Iris pigment epithelial cell (primary cell): Measurements from ENCODE around the gene SLC22A2.
"Not testable (repeated sequence)": the region's sequence is repeated elsewhere in the genome, so short reads cannot be mapped to it uniquely, and the experiment has no call there.

ENCODE experiments used
- DNase-seq: peaks from one replicate; pipeline ENCODE4 v3.0.0-alpha.2; 2011; ENCODE audit warnings: low read depth

SLC22A2 gene

DNA sequence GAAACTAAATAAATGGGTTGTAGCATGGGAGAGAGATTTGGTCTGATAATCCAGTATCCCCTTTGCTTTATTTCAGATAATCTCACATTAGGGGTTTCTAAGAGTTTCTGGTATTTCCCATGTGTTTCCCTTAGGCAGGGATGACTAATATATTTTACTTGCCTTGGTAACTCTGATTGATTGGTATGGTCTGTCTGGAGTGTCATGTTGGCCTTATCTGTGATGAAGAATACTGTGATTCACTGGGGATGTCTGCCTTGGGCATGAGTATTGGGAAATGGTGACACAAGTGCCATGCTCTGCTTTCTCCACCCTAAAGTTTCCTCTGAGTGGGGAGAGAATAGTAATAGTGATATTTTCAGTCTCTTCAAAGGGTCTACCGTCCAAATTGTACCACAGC is 10.1 kb downstream of the SLC22A2 start:
- peak; percentile 14 for DNase-seq

DNA sequence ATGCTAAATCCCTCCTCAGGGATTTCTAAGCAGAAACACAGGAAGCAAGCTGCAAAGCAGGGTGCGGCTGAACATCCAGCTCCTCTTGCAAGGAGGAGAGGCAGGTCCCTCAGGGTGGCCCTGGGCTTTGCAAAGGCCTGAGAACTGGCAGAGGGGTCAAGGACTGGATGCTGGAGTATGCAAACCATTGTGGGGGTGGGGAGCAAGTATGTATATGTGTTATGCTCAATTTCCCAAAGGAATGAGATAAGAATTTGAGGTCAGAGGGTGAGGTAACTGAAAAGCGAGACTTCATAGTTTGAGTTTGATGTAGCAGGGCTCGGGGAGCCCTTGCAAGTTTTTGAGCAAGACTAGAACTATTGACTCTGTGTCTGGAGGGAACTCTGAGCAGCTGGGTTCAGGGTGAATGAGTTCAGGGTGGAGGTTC is 11.2 kb downstream of the SLC22A2 start:
- no peak for DNase-seq

DNA sequence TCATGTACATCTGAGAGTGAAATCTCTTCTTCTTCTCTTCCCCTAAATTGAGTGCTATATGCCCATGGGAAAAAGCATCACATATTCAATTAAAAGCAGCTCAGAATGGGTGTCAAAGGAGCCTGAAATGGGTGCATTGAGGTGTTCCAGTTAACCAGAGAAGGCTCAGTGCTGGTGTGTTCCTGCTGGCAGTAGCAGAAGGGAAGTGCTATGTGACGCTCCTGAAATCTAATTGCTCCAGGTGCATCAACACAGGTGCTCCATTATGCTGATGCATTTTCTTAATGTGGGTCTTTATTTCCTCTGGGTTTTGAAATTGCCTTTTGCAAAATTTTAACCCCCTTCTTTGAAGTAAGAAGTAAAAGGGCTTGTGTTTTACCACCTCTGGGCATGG is 17.9 kb downstream of the SLC22A2 start:
- no peak for DNase-seq

DNA sequence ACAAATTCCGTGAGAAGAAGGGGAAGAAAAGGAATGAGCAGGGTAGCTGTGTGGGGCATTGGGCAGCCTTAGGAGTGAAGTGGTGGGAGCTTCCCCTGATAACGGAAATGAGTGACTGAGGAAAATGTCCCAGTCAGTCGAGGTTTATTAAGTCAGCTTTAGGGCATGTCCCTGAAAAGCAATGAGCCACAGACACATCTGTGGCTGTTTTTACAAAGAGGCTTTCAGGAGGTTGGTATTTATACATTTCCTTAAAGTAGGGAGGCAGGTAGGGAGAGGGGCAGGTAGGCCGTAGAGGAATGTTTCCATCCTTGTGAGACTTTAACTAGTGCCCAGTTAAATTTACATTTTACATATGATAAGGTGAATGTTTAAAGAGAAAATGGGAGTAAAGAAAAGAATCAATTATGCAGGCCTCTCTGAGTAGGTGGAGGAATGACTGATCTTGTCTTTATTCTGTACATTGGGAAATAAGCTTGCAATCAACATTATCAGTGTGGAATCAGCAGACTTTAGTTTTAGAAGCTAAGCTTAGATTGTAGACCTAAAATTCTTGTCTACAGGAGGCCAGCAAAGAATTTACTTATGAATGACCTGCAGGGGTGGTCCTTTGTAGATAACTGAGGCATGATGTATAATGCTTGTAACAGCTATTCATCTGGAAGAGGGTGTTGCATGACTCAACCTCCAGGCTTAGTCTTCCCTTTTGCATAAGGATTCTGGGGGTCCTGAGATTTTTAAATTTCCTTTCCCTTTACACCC is 18.5 kb downstream of the SLC22A2 start:
- DNase-seq = no peak

DNA sequence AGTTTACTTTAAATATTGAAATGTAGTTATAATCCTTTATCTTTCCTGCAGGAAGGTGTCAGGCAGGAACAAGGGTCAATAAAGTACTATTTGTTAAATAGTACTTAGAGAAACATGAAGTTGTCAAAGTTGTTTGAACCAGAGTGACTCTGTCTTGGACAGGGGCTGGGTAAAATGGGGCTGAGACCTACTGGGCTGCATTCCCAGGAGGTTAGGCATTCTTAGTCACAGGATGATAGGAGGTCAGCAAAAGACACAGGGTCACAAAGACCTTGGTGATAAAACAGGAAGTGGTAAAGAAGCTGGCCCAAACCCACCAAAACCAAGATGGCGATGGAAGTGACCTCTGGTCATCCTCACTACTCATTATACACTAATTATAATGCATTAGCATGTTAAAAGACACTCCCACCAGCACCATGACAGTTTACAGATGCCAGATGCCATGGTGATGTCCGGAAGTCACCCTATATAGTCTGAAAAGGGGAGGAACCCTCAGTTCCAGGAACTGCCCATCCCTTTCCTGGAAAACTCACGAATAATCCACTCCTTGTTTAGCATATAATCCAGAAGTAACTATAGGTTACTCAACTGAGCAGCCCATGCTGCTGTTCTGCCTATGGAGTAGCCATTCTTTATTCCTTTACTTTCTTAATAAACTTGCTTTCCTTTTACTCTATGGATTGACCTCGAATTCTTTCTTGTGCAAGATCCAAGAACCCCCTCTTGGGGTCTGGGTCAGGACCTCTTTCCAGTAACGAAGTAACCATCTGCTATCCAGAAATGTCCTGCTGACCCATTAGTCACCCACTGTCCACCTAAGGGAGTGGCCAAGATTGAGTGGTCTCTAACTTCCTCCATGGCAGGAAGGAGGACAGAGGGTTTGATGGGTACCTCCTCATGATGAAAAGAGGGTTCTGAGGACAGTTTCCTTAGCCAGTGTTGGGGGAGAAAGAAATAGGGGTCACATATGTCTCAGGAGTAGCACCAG is 19.6 kb downstream of the SLC22A2 start:
- no peak for DNase-seq

DNA sequence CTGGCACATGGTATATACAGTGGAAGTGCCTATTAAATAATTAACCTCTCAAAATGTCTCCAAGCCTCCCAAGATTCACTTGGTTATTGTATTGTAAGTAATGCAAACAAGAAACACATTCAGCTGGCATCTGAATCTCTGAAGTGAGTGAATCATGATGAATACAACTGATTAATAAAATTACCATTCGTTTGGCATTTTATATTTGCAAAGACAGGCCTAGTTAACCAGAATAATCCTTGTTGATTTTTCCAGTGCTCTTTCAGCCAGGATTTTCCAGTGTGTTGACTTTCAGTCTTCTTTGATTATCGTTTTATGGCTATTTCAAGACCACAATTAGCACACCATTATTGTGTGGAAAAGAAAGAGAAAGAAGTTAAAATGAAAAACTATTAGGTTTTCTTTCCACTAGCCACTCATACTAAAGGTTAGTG is 20.3 kb downstream of the SLC22A2 start:
- DNase-seq = no peak

DNA sequence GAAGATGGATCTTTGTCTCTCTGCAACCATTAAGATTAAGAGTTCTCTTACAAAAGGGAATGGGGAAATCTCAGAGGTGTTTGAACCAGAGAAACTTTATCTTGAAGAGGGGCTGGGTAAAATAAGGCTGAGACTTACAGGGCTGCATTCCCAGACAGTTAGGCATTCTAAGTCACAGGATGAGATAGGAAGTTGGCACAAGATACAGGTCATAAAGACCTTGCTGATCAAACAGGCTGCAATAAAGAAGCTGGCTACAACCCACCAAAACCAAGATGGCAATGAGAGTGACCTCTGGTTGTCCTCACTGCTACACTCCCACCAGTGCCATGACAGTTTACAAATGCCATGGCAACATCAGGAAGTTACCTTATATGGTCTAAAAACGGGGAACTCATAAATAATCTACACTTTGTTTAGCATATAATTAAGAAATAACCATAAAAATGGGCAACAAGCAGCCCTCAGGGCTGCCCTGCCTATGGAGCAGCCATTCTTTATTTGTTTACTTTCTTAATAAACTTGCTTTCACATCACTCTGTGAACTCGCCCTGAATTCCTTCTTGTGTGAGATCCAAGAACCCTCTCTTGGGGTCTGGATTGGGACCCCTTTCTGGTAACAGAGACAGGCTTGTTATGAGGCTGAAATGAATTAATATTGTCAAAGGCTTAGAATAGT is 20.9 kb downstream of the SLC22A2 start:
- DNase-seq = peak; percentile 15

DNA sequence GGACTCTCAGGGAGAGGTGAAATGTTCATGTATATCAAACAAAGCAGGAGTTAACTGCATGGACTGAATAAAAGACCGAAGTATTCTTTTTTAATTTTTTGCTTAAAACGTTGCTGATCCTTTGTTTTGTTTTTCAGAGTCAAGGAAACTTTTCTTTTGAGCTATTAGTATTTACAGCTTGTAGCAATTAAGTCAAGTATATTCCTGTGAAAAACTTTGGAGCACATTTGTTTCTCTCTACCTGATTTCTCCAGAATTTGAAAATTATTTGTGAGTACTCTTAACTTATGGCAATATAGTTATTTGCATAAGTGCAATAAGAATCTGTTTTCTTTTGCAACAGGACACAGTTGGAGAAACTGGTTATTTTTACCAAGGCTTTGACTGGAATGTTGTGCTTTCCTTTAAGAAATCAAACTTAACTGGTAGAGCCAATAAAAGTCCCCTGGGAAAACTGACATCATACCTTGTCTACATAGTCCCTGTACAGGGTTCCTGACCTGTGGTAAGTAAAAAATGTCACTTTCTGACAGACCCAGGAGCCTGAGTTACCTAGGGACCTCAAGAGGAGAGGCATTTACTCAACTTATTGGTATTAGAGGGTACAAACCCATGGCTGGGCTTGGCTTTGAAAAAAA is 22.3 kb downstream of the SLC22A2 start:
- not testable (repeated sequence) for DNase-seq

DNA sequence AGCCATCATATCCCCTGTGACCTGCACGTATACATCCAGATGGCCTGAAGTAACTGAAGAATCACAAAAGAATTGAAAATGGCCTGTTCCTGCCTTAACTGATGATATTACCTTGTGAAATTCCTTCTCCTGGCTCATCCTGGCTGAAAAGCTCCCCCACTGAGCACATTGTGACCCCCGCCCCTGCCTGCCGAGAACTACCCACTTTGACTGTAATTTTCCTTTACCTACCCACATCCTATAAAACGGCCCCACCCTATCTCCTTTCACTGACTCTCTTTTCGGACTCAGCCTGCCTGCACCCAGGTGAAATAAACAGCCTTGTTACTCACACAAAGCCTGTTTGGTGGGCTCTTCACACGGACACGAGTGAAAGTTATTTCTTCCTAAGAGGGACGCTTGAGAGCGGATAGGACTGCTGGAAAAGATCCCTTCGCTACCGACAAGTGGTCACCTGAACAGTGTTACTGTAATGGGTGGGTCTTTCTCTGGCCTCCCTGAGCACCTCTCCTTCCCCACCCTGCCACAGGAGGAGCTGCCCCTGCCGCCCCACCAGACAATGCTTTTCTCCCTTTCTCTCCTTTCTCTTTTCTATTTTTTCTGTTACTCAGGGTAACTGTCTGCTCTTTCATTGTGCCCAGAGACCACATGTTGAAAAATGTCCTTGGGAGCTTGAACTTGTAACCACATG is 24.5 kb downstream of the SLC22A2 start:
- DNase-seq = not testable (repeated sequence)

DNA sequence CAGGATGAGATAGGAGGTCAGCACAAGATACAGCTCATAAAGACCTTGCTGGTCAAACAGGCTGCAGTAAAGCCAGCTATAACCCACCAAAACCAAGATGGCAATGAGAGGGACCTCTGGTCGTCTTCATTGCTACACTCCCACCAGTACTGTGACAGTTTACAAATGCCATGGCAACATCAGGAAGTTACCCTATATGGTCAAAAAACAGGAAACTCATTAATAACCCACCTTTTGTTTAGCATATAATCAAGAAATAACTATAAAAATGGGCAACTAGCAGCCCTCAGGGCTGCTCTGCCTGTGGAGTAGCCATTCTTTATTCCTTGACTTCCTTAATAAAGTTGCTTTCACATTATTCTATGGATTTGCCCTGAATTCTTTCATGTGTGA is 30.9 kb downstream of the SLC22A2 start:
- DNase-seq = no peak

DNA sequence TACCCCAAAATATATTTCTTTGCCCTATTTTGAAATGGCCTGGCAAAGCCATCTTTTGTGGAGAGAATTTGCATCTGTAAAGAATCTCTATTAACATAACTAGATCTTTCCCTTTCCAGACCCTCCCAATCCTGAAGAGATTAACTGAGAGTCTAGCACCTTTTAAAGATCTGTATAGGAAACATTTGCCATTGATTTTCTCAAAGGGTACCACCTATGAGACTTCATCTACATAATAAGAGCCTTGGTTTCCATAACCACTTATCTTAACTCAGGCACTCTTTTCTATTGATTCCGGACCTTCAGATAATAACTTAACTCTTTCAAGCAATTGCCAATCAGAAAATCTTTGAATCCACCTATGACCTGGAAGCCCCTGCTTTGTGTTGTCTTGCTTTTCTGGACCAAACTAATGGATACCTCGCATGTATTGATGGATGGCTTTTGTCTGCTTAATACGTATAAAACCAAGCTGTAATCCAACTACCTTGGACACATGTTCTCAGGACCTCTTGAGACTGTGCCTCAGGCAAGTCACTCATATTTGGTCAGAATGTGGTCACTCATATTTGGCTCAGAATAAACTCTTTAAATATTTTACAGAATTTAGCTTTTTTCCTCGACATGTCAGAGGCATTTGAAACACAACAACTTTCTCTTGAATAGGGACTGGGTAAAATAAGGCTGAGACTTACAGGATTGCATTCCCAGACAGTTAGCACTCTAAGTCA is 31.4 kb downstream of the SLC22A2 start:
- DNase-seq = no peak

DNA sequence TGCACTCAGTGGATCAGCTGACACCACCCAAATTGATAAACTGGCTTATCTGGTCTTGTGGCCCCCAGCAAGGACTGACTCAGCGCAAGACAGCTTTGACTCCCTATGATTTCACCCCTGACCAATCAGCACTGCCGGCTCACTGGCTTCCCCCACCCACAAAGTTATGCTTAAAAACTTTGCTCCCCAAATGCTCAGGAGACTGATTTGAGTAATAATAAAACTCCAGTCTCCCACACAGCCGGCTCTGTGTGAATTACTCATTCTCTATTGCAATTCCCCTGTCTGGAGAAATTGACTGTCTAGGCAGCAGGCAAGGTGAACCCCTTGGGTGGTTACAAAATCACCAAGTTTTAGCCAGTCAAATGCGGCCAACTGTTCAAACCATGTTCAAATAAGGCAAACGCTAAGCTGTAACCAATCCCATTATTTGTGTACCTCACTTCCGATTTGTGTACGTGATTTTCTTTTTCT is 32.5 kb downstream of the SLC22A2 start:
- DNase-seq = no peak

DNA sequence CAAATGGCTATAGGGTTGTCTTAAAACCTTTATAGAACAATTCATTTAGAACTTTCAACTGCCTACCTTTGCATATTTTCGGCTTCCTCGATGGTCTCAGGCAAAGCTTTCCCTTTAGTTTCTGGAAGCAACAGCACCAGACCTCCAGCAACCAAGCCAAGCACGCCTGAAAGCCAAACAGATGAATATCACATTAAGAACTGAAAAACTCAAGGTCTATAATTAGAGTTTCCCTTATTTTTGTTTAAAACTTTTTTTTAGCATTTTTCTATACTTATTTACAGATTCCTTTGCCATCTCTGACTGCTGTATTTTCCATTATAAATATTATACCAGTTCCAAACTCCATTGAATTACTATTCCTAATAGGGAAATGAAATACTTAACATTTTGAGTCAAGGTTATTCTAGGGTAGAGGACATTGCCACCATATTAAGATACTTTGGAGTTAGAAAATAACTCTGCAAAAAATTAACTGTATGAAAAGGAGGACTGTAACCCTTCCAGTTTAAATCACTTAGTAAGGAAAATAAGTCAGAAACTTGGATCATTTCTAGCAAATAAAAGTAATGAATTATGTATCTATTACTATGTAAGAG is 33.9 kb downstream of the SLC22A2 start:
- DNase-seq = no peak

DNA sequence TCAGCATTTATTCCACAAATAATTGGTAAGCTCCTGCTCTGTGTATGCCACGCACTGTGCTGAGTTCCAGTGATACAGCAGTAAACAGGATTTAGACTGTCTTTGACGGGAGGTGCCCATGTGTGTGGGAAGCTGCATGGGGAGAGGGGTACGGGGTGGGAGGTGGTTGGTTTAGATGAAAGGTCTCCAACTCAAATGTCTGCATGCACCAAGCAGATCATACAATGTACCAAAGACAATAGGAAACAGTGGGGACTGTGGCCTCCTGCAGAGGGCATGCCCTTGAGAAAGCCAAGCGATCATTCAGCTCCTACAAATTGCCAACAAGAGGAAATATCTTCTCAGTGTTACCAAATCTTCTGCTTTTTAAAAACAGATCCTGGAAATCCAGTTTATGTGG is 36.1 kb downstream of the SLC22A2 start:
- no peak for DNase-seq

DNA sequence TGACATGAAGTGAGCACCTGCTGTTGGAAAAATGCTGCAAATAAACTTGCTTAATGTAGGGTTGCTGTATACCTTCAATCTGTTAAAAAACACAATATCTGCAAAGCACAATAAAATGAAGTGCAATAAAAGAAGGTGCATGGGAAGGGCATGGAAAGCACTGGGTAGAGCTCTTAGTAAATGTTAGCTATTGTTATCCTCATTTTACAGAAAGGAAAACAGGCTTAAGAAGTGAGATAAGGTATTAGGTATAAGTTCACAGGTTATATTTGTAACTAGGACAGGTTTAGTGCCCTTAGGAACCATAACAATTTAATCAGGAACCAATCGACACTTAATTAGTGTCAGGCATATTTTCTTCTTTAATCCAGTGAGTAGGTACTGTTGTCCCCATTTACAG is 36.7 kb downstream of the SLC22A2 start:
- DNase-seq = no peak

DNA sequence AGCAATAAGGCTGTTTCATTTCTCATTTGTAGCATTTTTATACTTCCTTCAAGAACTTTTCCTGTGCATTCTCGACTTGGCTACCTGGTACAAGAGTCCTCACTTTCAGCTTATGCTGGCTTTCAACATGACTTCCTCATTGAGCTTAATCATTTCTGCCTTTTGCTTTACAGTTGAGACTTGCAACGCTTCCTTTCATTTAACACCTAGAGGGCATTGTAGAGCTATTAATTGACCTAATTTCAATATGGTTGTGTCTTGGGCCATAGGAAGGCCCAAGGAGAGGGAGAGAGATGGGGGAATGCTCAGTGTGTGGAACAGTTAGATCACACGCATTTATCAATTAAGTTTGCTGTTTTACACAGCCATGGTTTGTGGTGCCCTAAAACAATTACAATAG is 37.2 kb downstream of the SLC22A2 start:
- DNase-seq = no peak

DNA sequence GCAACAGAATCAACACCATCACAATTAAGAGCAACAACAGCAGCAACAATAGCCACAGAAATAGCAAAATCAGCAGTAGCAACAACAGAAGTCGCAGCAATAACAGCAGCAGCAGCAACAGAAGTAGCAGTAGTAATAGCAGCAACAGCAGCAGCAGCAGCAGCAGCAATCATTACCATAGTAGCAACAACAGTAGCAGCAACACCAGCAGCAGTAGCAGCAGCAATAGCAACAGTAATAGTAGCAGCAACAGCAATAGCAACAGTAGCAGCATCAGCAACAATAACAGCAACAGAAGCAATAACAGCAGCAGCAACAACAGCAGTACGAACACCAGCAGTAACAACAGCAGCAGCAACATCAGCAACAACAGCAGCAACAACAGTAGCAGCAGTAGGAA is 39.8 kb downstream of the SLC22A2 start:
- DNase-seq = no peak

DNA sequence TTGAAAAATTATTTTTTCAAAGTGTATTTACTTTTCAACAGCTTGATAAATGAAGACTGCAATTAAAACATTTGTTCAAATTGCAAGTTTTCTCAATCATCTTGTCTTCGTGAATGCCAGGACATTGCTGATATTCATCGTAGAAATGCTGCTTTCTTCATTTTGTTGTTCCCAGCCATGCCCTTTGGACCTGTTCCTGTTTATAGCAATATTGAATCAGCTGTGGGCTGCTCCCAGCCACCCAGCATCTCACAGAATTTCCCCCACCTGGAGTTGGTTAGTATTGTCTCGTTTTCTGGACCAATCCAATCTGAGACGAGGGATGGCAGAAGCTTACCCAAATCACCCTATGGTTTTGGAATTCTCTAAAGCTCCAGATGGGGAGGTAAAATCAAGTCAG is 40.8 kb downstream of the SLC22A2 start:
- DNase-seq = no peak

DNA sequence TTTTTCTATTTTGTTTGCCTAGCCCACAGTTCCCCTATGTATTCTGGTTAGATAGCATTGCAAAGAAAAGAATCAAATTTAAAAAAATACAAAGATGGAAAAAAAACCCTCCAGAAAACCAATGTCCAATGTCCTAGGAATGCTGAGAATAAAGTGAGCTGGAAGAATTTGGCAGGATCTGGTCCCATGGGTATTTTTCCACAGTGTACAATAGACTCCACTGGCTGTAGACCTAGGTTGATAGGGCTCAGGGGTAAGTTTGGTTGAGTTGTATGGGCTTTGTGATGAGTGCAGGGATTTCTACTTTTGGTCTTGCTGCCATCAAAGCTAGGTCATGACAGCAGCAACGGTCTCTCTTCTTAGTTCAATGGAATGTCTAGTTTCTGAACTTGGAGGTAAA is 41.5 kb downstream of the SLC22A2 start:
- no peak for DNase-seq

DNA sequence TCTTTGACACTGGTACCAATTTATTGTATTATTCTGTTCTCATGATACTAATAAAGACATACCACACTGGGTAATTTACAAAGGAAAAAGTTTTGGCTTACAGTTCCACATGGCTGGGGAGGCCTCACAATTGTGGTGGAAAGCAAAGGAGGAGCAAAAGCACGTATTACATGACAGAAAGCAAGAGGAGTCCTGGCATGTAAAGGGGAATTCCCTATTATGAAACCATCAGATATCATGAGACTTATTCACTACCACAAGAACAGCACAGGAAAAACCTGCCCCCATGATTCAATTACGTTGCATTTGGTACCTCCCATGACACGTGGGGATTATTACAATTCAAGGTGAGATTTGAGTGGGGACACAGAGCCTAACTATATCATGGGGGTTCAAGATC is 43.4 kb downstream of the SLC22A2 start:
- peak; percentile 20 for DNase-seq
